BLaER1 treated with 17β-estradiol and CSF1 and Interleukin-3, amounts not matched to agents 10 nM and 100 nM (cell line): ENCODE measurements around the gene ACVR1C.
A peak's percentile ranks its signal among the peaks of the same experiment; 100 is the strongest.
"Not testable (repeated sequence)": the region's sequence is repeated elsewhere in the genome, so short reads cannot be mapped to it uniquely, and the experiment has no call there.

ENCODE experiments used
- H3K27ac ChIP-seq, 11 experiments: shearing (Covaris generic); formaldehyde crosslinking; 2 replicates each; pipeline ENCODE4 v1.8.1; 2022
- H3K27me3 ChIP-seq, 11 experiments: shearing (Covaris generic); formaldehyde crosslinking; 2 replicates each; pipeline ENCODE4 v1.8.1; 2022
- H3K36me3 ChIP-seq, 11 experiments: shearing (Covaris generic); formaldehyde crosslinking; 2 replicates each; pipeline ENCODE4 v1.8.1; 2022
- H3K4me1 ChIP-seq, 10 experiments: shearing (Covaris generic); formaldehyde crosslinking; 2 replicates each; pipeline ENCODE4 v1.8.1; 2022
- H3K4me2 ChIP-seq, 11 experiments: shearing (Covaris generic); formaldehyde crosslinking; 2 replicates each; pipeline ENCODE4 v1.8.1; 2022
- H3K4me3 ChIP-seq, 10 experiments: shearing (Covaris generic); formaldehyde crosslinking; 2 replicates each; pipeline ENCODE4 v1.8.1; 2022
- H3K9ac ChIP-seq, 11 experiments: shearing (Covaris generic); formaldehyde crosslinking; 2 replicates each; pipeline ENCODE4 v1.8.1; 2022
- H3K9me3 ChIP-seq, 11 experiments: shearing (Covaris generic); formaldehyde crosslinking; replicated peaks in 1 of 11; 2 replicates each; pipeline ENCODE4 v1.8.1; 2022
- H4K20me1 ChIP-seq, 11 experiments: shearing (Covaris generic); formaldehyde crosslinking; 2 replicates each; pipeline ENCODE4 v1.8.1; 2022
- Cebpa-rat ChIP-seq, 11 experiments: shearing (Covaris generic); IDR thresholded peaks; 2 replicates each; pipeline ENCODE4 v1.8.1; 2022

Gene ACVR1C

GRCh38 chr2:157593411-157593810, 35.3 kb downstream of the ACVR1C start:
- Histone ChIP-seq H3K27me3 (no peaks in the 10 kb centered on the region; a peak in 1 of 22 replicates), H3K4me1 (no peaks in the 10 kb centered on the region)

GRCh38 chr2:157592948-157593347, 35.7 kb downstream of the ACVR1C start:
- Histone ChIP-seq H4K20me1 (no peaks in the 10 kb centered on the region), H3K27me3 (no peaks in the 10 kb centered on the region; a peak in 1 of 22 replicates), H3K4me2 (no peak overlapping the region), H3K4me3 (no peak overlapping the region), H3K36me3 (no peaks in the 10 kb centered on the region), H3K27ac (no peak overlapping the region), H3K9me3 (no peaks in the 10 kb centered on the region), H3K4me1 (no peaks in the 10 kb centered on the region), H3K9ac (no peak overlapping the region)
- TF ChIP-seq Cebpa-rat (IDR thresholded peaks at IDR 0.05): no peak

More at GRCh38 chr2:157593411-157593810, 35.3 kb downstream of the ACVR1C start:
- Histone ChIP-seq H3K36me3 (no peaks in the 10 kb centered on the region), H3K9me3 (no peaks in the 10 kb centered on the region), H3K9ac (no peak overlapping the region), H3K4me3 (no peak overlapping the region), H3K4me2 (no peak overlapping the region), H3K27ac (no peak overlapping the region), H4K20me1 (no peaks in the 10 kb centered on the region)
- TF ChIP-seq Cebpa-rat (IDR thresholded peaks at IDR 0.05): no peak

DNA sequence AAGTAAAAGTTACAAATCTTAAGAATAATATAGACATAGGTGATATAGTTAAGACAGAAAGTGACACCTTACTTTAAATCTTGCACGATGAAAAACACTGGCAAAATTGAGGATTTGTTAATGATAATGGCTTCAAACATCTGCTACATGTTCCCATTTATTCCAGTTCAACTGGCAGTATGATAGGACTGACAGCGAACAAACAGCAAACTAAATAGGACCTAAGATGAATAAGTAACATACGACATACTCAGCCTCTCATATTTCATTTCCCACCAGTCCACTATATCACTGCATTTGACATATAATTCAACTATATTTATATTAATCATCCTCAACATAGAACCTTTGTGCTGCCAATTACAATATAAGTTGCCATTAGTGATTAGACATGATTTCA, 36.3 kb downstream of the ACVR1C start:
- Histone ChIP-seq H4K20me1 (no peaks in the 10 kb centered on the region), H3K27me3 (no peaks in the 10 kb centered on the region; a peak in 1 of 22 replicates), H3K4me2 (no peak overlapping the region), H3K27ac (no peak overlapping the region), H3K9ac (no peak overlapping the region), H3K9me3 (no peaks in the 10 kb centered on the region), H3K36me3 (no peaks in the 10 kb centered on the region), H3K4me3 (no peak overlapping the region), H3K4me1 (no peaks in the 10 kb centered on the region)
- no peak for TF ChIP-seq Cebpa-rat (IDR thresholded peaks at IDR 0.05)

- no peak overlapping the region for H3K4me3 ChIP-seq
- 0 out of 22 replicates have a peak, but pooled peaks cover 0 to 7% (median 0%) of the 10 kb centered on the region in 11 experiments for H3K9me3 ChIP-seq
- no peak overlapping the region for H3K9ac ChIP-seq
- H4K20me1 ChIP-seq: no peaks in the 10 kb centered on the region
- no peak for TF ChIP-seq Cebpa-rat (IDR thresholded peaks at IDR 0.05)
- H3K36me3 ChIP-seq: no peaks in the 10 kb centered on the region
- H3K4me2 ChIP-seq: no peak overlapping the region
- H3K4me1 ChIP-seq: no peaks in the 10 kb centered on the region
- no peaks in the 10 kb centered on the region for H3K27me3 ChIP-seq
- H3K27ac ChIP-seq: no peak overlapping the region
Measured at GRCh38 chr2:157587576-157587975, 41.1 kb downstream of the ACVR1C start.

GRCh38 chr2:157574165-157574564, 54.5 kb downstream of the ACVR1C start:
- no peak for TF ChIP-seq Cebpa-rat (IDR thresholded peaks at IDR 0.05)
- Histone ChIP-seq H3K4me3 (no peak overlapping the region), H3K36me3 (no peaks in the 10 kb centered on the region), H3K27me3 (no peaks in the 10 kb centered on the region), H4K20me1 (no peaks in the 10 kb centered on the region), H3K27ac (no peak overlapping the region), H3K9ac (no peak overlapping the region), H3K4me2 (no peak overlapping the region), H3K4me1 (peaks cover 0 to 5% (median 0%) of the 10 kb centered on the region in 10 experiments; a peak in 4 of 20 replicates), H3K9me3 (no peaks in the 10 kb centered on the region)

- Histone ChIP-seq H4K20me1 (no peaks in the 10 kb centered on the region), H3K4me1 (peaks cover 0 to 5% (median 0%) of the 10 kb centered on the region in 10 experiments; a peak in 4 of 20 replicates), H3K4me2 (no peak overlapping the region; a peak in 1 of 22 replicates), H3K27me3 (no peaks in the 10 kb centered on the region), H3K9me3 (no peaks in the 10 kb centered on the region), H3K36me3 (no peaks in the 10 kb centered on the region), H3K27ac (no peak overlapping the region), H3K4me3 (no peak overlapping the region), H3K9ac (no peak overlapping the region)
- TF ChIP-seq Cebpa-rat (IDR thresholded peaks at IDR 0.05): no peak
Measured at GRCh38 chr2:157572725-157573124, 55.9 kb downstream of the ACVR1C start.

DNA sequence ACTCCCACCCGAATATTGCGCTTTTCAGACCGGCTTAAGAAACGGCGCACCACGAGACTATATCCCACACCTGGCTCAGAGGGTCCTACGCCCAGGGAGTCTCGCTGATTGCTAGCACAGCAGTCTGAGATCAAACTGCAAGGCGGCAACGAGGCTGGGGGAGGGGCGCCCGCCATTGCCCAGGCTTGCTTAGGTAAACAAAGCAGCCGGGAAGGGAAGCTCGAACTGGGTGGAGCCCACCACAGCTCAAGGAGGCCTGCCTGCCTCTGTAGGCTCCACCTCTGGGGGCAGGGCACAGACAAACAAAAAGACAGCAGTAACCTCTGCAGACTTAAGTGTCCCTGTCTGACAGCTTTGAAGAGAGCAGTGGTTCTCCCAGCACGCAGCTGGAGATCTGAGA, 62.0 kb downstream of the ACVR1C start:
- H3K4me3 ChIP-seq, H3K4me2 ChIP-seq, H3K27me3 ChIP-seq, H3K9ac ChIP-seq, H4K20me1 ChIP-seq, H3K27ac ChIP-seq, H3K4me1 ChIP-seq, H3K36me3 ChIP-seq: not testable (repeated sequence)
- peaks cover 8 to 23% (median 13%) of the 10 kb centered on the region in 11 experiments; a peak in 18 of 22 replicates for H3K9me3 ChIP-seq

GRCh38 chr2:157566113-157566512, 62.6 kb downstream of the ACVR1C start:
- H3K36me3 ChIP-seq, H3K9ac ChIP-seq, H3K4me1 ChIP-seq, H3K27me3 ChIP-seq, H3K27ac ChIP-seq, H3K4me2 ChIP-seq, H3K4me3 ChIP-seq, H4K20me1 ChIP-seq: not testable (repeated sequence)
- H3K9me3 ChIP-seq: peaks cover 8 to 28% (median 18%) of the 10 kb centered on the region in 11 experiments; a peak in 19 of 22 replicates

DNA sequence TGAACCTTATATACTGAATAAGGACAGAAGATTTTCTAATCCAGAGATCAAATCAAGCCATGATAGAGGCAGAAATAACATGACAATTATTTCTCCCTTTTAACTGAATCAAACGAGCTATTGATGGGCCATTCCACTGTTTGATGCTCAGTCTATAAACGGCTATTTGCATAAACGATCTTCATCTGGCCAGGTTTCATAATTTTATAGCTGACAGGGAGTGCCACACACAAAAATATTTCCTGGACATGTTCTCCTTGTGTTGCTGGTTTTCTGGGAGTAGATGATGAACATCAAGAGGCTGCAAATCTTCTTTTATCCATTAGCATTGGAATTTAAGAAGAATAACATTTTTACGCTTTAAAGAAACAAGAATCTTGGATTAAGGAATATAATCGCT, 63.1 kb downstream of the ACVR1C start:
- H3K9me3 ChIP-seq: peaks cover 11 to 28% (median 24%) of the 10 kb centered on the region in 11 experiments; a peak in 20 of 22 replicates
- no peaks in the 10 kb centered on the region for H3K27me3 ChIP-seq
- H3K27ac ChIP-seq: no peak overlapping the region
- no peaks in the 10 kb centered on the region for H3K36me3 ChIP-seq
- H3K4me3 ChIP-seq: no peak overlapping the region
- no peak overlapping the region for H3K4me2 ChIP-seq
- H3K4me1 ChIP-seq: peaks cover 0 to 6% (median 0%) of the 10 kb centered on the region in 10 experiments; a peak in 6 of 20 replicates
- H4K20me1 ChIP-seq: no peaks in the 10 kb centered on the region
- no peak for TF ChIP-seq Cebpa-rat (IDR thresholded peaks at IDR 0.05)
- H3K9ac ChIP-seq: no peak overlapping the region

DNA sequence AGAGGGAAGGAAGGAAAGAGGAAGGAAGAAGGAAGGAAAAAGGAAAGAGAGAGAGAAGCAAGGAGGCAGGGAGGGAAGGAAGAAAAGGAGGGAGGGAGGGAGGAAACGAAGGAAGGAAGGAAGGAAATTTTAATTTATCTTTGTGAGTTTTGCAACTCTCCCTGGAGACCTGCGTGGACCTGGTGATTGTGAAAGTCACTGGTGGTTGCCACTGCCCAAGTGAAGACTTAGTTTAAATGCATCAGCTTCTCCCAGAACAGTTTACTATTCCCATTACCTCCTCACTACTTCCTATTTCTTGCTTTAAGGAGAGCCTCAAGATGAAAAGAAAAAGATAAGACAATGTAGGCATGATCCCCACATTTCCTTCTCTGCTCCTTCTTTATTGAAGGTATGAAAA, 68.8 kb downstream of the ACVR1C start:
- TF ChIP-seq Cebpa-rat (IDR thresholded peaks at IDR 0.05): peak in 5 of 11 experiments; percentile 11 to 59 (median 43); a peak in 4 of 22 replicates
- peaks cover 12 to 43% (median 33%) of the 10 kb centered on the region in 10 experiments for H3K4me1 ChIP-seq
- H4K20me1 ChIP-seq: no peaks in the 10 kb centered on the region
- H3K4me2 ChIP-seq: peak overlapping the region in 9 of 11 experiments; percentile 7 to 60 (median 29); a peak in 17 of 22 replicates
- no peaks in the 10 kb centered on the region for H3K36me3 ChIP-seq
- peaks cover 15 to 43% (median 28%) of the 10 kb centered on the region in 11 experiments; a peak in 20 of 22 replicates for H3K9me3 ChIP-seq
- peak overlapping the region in 5 of 11 experiments; percentile 30 to 67 (median 59); a peak in 10 of 22 replicates for H3K27ac ChIP-seq
- H3K27me3 ChIP-seq: no peaks in the 10 kb centered on the region
- no peak overlapping the region for H3K9ac ChIP-seq
- H3K4me3 ChIP-seq: no peak overlapping the region
